A673 (cell line): ENCODE measurements around the gene DUOX1.

Experiments
- CTCF ChIP-seq: fragments of 300-800, 200-600 bp; sonication (generic); conservative IDR thresholded peaks from 2 replicates; pipeline ENCODE4 v1.5.1; 2017; ENCODE audit warnings: low read depth, mild to moderate bottlenecking, antibody characterized with exemption, low read length, moderate library complexity, mixed read lengths
- EZH2 ChIP-seq: fragments of 200-600 bp; sonication (generic); IDR thresholded peaks from 2 replicates; pipeline ENCODE4 v1.6.1; 2017; ENCODE audit warnings: borderline replicate concordance, low read depth, mild to moderate bottlenecking, mixed read lengths, antibody characterized with exemption, low read length; ENCODE audit not compliant: poor library complexity, severe bottlenecking

GRCh38 chr15:45121020-45121419, 8.8 kb upstream of the DUOX1 start:
- TF ChIP-seq CTCF, result no peak
- TF ChIP-seq EZH2, result no peak
